Activated CD4-positive, alpha-beta T cell treated with anti-CD3 and anti-CD28 coated beads for 4 hours (primary cell): ENCODE measurements around the gene SEPHS1.
"Not testable (repeated sequence)": the region's sequence is repeated elsewhere in the genome, so short reads cannot be mapped to it uniquely, and the experiment has no call there.

Source experiments
- DNase-seq, 2 donors: peaks; one replicate each; pipeline ENCODE4 v3.0.0-alpha.2; 2020

Gene SEPHS1

GRCh38 chr10:13276749-13277365 is 71.2 kb downstream of the SEPHS1 start:
- DNase-seq = no peak

- DNase-seq = not testable (repeated sequence)
Measured at GRCh38 chr10:13276146-13276545, 71.9 kb downstream of the SEPHS1 start.

DNA sequence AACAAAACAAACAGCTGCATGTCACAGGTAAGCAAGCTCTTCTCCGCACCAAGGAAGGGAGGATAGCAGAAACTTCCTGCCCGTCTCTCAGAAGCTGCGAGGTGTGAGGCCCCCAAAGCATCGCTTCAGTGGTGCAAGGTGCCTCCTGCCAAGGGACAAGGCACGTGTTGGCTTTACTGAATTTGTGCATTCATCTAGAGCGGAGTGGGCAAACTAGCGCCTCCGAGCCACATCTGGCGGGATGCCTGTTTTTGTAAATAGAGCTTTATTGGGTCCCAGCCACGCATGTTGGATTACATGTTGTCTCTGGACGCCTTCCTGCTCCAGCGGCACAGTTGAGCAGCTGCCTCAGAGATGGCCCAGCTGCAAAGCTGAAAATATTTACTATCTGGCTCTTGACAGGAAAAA is 75.9 kb downstream of the SEPHS1 start:
- DNase-seq = no peak

DNA sequence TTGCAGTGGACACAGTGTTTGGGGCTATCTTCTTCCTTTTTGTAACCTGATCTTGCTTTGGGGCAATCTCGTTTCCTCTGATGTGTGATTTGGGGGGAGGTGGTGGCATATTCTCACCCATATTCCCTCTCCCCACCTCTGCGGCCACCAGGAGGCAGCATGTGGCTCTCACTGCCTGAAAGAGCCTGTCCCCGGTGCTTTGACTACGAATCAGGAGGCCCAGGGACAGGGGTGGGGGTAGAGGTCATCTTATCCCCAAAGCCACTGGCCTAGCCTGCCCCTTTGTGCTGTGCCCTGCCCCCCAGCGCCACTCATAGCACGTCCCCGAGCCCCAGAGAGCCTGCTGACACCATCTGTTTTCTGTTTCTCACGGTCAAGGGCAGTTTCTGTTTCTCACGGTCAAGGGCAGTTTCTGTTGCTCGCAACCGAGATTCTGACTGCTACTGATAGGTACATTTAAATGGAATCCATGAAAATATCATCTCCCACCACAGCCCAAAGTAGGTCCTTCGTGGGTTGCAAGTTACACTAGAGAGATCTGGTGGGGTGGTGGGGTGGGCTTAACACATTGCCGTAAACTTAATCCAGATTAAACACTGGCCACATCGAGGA is 76.4 kb downstream of the SEPHS1 start:
- peak; percentile 42 to 56 for DNase-seq

GRCh38 chr10:13270877-13271551 is 77.1 kb downstream of the SEPHS1 start:
- DNase-seq = no peak

DNA sequence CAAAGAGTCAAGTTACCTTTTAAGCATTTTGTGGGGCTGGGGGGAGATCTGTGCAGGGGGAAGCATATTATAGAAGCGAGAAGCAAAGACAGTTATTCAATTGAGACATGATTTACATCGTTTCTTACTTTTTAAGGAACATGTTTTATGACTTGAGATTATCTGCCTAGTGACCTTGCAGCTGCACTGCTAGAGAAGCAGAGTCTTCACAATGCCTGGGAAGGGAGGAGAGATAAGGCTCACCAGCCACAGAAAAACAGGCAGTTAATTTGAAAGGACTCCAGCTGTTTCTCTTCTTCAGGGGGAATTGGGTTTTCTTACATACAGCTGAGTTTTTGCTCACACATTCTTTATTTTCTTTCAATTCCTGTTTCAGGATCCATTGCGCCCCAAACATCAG is 79.3 kb downstream of the SEPHS1 start:
- DNase-seq = no peak

- DNase-seq = no peak
Measured at GRCh38 chr10:13268310-13268709, 79.8 kb downstream of the SEPHS1 start.
